K562 (cell line): ENCODE results near the gene ZNF502. TPM values are rescaled to one million over a fixed set of nuclear protein-coding genes. Genes with fewer than 3 reads are reported as not detected.
A peak's percentile ranks its signal among the peaks of the same experiment; 100 is the strongest.

Source experiments
- ATAC-seq: fragments of 200-7000 bp; cut with Tn5 transposase; 3 replicates; pipeline ENCODE4 v1.9.1; 2020; ENCODE audit warnings: moderate library complexity
- BruUV-seq: library from RNA; stranded (reverse); fragments of 400-500 nt; replicated peaks from 2 replicates; lab custom pipeline; 2021; lab: Mats Ljungman, UMichigan
- CTCF ChIA-PET: fragments of 300-600 bp; formaldehyde crosslinking; extraction: SDS; loops from one replicate; lab custom pipeline; 2021; ENCODE audit warnings: low intra/inter-chr PET ratio; lab: Yijun Ruan, JAX
- POLR2A ChIA-PET: fragments of 300-600, 350-650 bp; sonication (Branson Sonifier 250); formaldehyde crosslinking; extraction: SDS; loops from one replicate; lab custom pipeline; 2021; ENCODE audit warnings: antibody characterized with exemption, inconsistent platforms; lab: Yijun Ruan, JAX
- DNase-seq, 4 experiments: peaks; one replicate each; pipeline versions ENCODE4 v3.0.0 to v3.0.0-alpha.2; 2011 to 2018; ENCODE audit warnings: low spot score in 3 of 4, mixed read lengths in 3 of 4; ENCODE audit errors: extremely low read depth in 1 of 4
- FAIRE-seq: peaks from 2 replicates; lab custom pipeline; 2011; peaks lifted over from hg19 to GRCh38; lab: Jason Lieb, UNC
- H2AFZ ChIP-seq: 2 replicates; pipeline ENCODE4 v1.6.0; 2011; ENCODE audit warnings: low read depth, low read length, control low read depth, inconsistent platforms
- H3K27ac ChIP-seq: fragments of 200-600 bp; 3 replicates; pipeline ENCODE4 v1.8.0; 2011; ENCODE audit warnings: low read depth, mild to moderate bottlenecking, control low read depth, inconsistent platforms, low read length, moderate library complexity, mixed read lengths; ENCODE audit errors: extremely low read depth
- H3K27me3 ChIP-seq, 2 experiments: fragments of 300-600 bp in 1 of 2; 2 replicates in 1 of 2; 3 replicates in 1 of 2; pipeline versions ENCODE4 v1.6.0 to v1.8.0; 2011; ENCODE audit warnings: inconsistent platforms in 2 of 2, low read length in 2 of 2, mild to moderate bottlenecking in 1 of 2, mixed read lengths in 1 of 2, moderate library complexity in 1 of 2; ENCODE audit not compliant: control insufficient read depth in 2 of 2, insufficient read depth in 2 of 2
- H3K36me3 ChIP-seq: fragments of 300-600 bp; 3 replicates; pipeline ENCODE4 v1.8.0; 2011; ENCODE audit warnings: mild to moderate bottlenecking, low read length, inconsistent platforms; ENCODE audit not compliant: control insufficient read depth, insufficient read depth
- H3K4me1 ChIP-seq, 2 experiments: fragments of 200-600 bp in 1 of 2; replicated peaks in 1 of 2; 2 replicates in 1 of 2; 3 replicates in 1 of 2; pipeline versions ENCODE4 v1.5.1 to v1.8.0; 2011; ENCODE audit warnings: inconsistent platforms in 2 of 2, low read length in 2 of 2, mild to moderate bottlenecking in 1 of 2, mixed read lengths in 1 of 2, moderate library complexity in 1 of 2; ENCODE audit not compliant: control insufficient read depth in 2 of 2, insufficient read depth in 2 of 2
- H3K4me2 ChIP-seq: 2 replicates; pipeline ENCODE4 v1.6.1; 2011; ENCODE audit warnings: low read length, control low read depth, inconsistent platforms, mixed read lengths; ENCODE audit not compliant: insufficient read depth
- H3K4me3 ChIP-seq: fragments of 200-600 bp; sonication (generic), shearing (Covaris generic); 2 replicates; pipeline ENCODE4 v1.5.1; 2016; ENCODE audit warnings: control low read depth, inconsistent platforms
- H3K79me2 ChIP-seq: fragments of 200-600 bp; 3 replicates; pipeline ENCODE4 v1.8.0; 2011; ENCODE audit warnings: low read length, inconsistent platforms; ENCODE audit not compliant: control insufficient read depth, insufficient read depth
- H3K9ac ChIP-seq, 2 experiments: 2 replicates each; pipeline versions ENCODE4 v1.6.0 to v1.6.1; 2011; ENCODE audit warnings: low read depth in 2 of 2, low read length in 2 of 2, control low read depth in 1 of 2, inconsistent platforms in 1 of 2, mild to moderate bottlenecking in 1 of 2, mixed read lengths in 1 of 2; ENCODE audit not compliant: insufficient read depth in 1 of 2
- H3K9me1 ChIP-seq: one replicate; pipeline ENCODE4 v1.6.0; 2011; ENCODE audit warnings: inconsistent platforms, mild to moderate bottlenecking, low read length, moderate library complexity; ENCODE audit not compliant: control insufficient read depth, insufficient read depth
- H3K9me3 ChIP-seq: replicated peaks from 2 replicates; pipeline ENCODE4 v1.5.1; 2011; ENCODE audit warnings: low read depth, low read length, inconsistent platforms; ENCODE audit not compliant: control insufficient read depth, insufficient read depth
- H4K20me1 ChIP-seq: replicated peaks from 2 replicates; pipeline ENCODE4 v1.6.1; 2011; ENCODE audit warnings: low read length, inconsistent platforms, mixed read lengths; ENCODE audit not compliant: control insufficient read depth, insufficient read depth
- C11orf30 ChIP-seq: fragments of 450-650 bp; IDR thresholded peaks from 2 replicates; pipeline ENCODE4 v1.6.1; 2016; ENCODE audit warnings: low read depth, mild to moderate bottlenecking
- CC2D1A ChIP-seq: fragments of 450-650 bp; IDR thresholded peaks from 2 replicates; pipeline ENCODE4 v1.6.1; 2017; ENCODE audit warnings: mild to moderate bottlenecking
- DPF2 ChIP-seq: fragments of 450-650 bp; IDR thresholded peaks from 2 replicates; pipeline ENCODE4 v1.6.1; 2016
- KAT2B ChIP-seq: IDR thresholded peaks from one replicate; pipeline ENCODE4 v1.6.1; 2012; ENCODE audit warnings: low read depth, mild to moderate bottlenecking, control low read depth, inconsistent platforms, low read length, moderate library complexity
- KDM1A ChIP-seq, 2 experiments: fragments of 450-650 bp; IDR thresholded peaks; 2 replicates each; pipeline ENCODE4 v1.6.1; 2016; ENCODE audit warnings: mild to moderate bottlenecking in 2 of 2
- MAFG ChIP-seq: fragments of 450-650 bp; conservative IDR thresholded peaks from 2 replicates; pipeline ENCODE4 v1.6.1; 2016; ENCODE audit warnings: missing genetic modification characterization, missing compliant biosample characterization
- MLLT1 ChIP-seq, 2 experiments: fragments of 450-650 bp; IDR thresholded peaks; 2 replicates each; pipeline ENCODE4 v1.6.1; 2016
- NONO ChIP-seq, 2 experiments: fragments of 200-400 bp in 1 of 2; fragments of 450-650 bp in 1 of 2; formaldehyde crosslinking in 1 of 2; IDR thresholded peaks; 2 replicates each; pipeline ENCODE4 v1.6.1; 2017; ENCODE audit warnings: low read depth in 2 of 2, mild to moderate bottlenecking in 2 of 2, moderate library complexity in 2 of 2, low read length in 1 of 2
- NR2C2 ChIP-seq, 2 experiments: fragments of 200-800 bp in 1 of 2; sonication (Bioruptor generic) in 1 of 2; sonication (generic) in 1 of 2; formaldehyde crosslinking in 1 of 2; IDR thresholded peaks; 2 replicates each; pipeline versions ENCODE4 v1.6.1 to v1.8.0; 2016 to 2022; ENCODE audit warnings: mild to moderate bottlenecking in 1 of 2, missing compliant biosample characterization in 1 of 2, missing genetic modification characterization in 1 of 2, missing genetic modification reagents in 1 of 2
- RBM25 ChIP-seq: fragments of 200-400 bp; formaldehyde crosslinking; IDR thresholded peaks from 2 replicates; pipeline ENCODE4 v1.6.1; 2018; ENCODE audit warnings: low read length, low read depth, moderate library complexity; ENCODE audit not compliant: severe bottlenecking
- RBM34 ChIP-seq: fragments of 200-400 bp; formaldehyde crosslinking; IDR thresholded peaks from 2 replicates; pipeline ENCODE4 v1.6.1; 2018; ENCODE audit warnings: low read length, borderline replicate concordance; ENCODE audit not compliant: insufficient read depth
- SMAD1 ChIP-seq: fragments of 150-350 bp; IDR thresholded peaks from 2 replicates; pipeline ENCODE4 v1.6.1; 2014; ENCODE audit warnings: low read length, low read depth; ENCODE audit not compliant: partially characterized antibody
- SRF ChIP-seq, 2 experiments: fragments of 250-450, 450-650 bp in 1 of 2; sonication (Bioruptor Pico) in 1 of 2; sonication (generic) in 1 of 2; formaldehyde crosslinking; IDR thresholded peaks; 2 replicates each; pipeline versions ENCODE4 v1.5.0 to v1.5.1; 2020 to 2022; ENCODE audit warnings: mild to moderate bottlenecking in 1 of 2, missing genetic modification reagents in 1 of 2
- YBX1 ChIP-seq: fragments of 450-650 bp; IDR thresholded peaks from 2 replicates; pipeline ENCODE4 v1.7.1; 2016; ENCODE audit warnings: mild to moderate bottlenecking
- ZNF280B ChIP-seq: fragments of 250-450 bp; sonication (Bioruptor Pico); IDR thresholded peaks from 2 replicates; pipeline ENCODE4 v1.5.1; 2021; ENCODE audit warnings: mild to moderate bottlenecking
- WGBS: fragments of 100-300 bp; shearing (Covaris generic); methylation state at CpG from one replicate; pipeline ENCODE4 v1.1.6; 2016; ENCODE audit warnings: low coverage, mixed read lengths; ENCODE audit not compliant: insufficient coverage; ENCODE audit errors: missing lambda C conversion rate; 5-methylcytosine and 5-hydroxymethylcytosine counted together
- in situ Hi-C: fragments of 300-500 bp; cut with MboI; formaldehyde crosslinking; loops from 4 replicates; pipeline ENCODE4 v1.15.0; 2018; ENCODE audit warnings: inconsistent platforms, mixed read lengths
- intact Hi-C: fragments of 100-400 bp; cut with micrococcal nuclease; formaldehyde crosslinking; loops from 2 replicates; pipeline ENCODE4 v1.14.2; 2022
- polyA plus RNA-seq, 8 experiments: library from polyadenylated mRNA; depleted of rRNA in 4 of 8; stranded (reverse) in 5 of 8; unstranded in 3 of 8; fragments of >200 nt; fragmentation: Nextera tagmentation in 2 of 8; fragmentation: Illumina TruSeq in 1 of 8; extraction: Ambion mirVana in 2 of 8; extraction: Trizol in 1 of 8; gene quantifications; 2 replicates each; pipeline versions ENCODE4 v1.2.1 to v1.2.3, GENCODE V29; 2011 to 2014; ENCODE audit warnings: inconsistent platforms in 1 of 8, missing spikeins in 1 of 8
- total RNA-seq, 7 experiments: library from RNA; depleted of rRNA in 6 of 7; stranded (reverse); fragments of >200 nt in 6 of 7; fragmentation: Illumina TruSeq in 2 of 7; extraction: Trizol in 2 of 7; gene quantifications; 2 replicates each; pipeline versions ENCODE4 v1.2.1 to v1.2.3, GENCODE V29; 2011 to 2021; ENCODE audit warnings: low replicate concordance in 1 of 7
- TF ChIP-seq, protein P1 (sequence below): fragments of 250-450 bp; sonication (Bioruptor Pico); IDR thresholded peaks from 2 replicates; pipeline ENCODE4 v1.5.0; 2021; ENCODE audit warnings: mild to moderate bottlenecking, borderline replicate concordance

The ZNF502 gene
- total and polyA plus RNA-seq, 9 of the 15 experiments (the other 6 are each of a cell fraction or from before 2014, with no cell fraction given), result 0.38 to 0.98 (median 0.67) TPM

- 0 out of 4 replicates have a peak, but pooled peaks of 1 of the 2 experiments have one; percentile 7 for TF ChIP-seq KDM1A (IDR thresholded peaks at IDR 0.05)
- TF ChIP-seq RBM25, result peak; percentile 81
- no peak for TF ChIP-seq SRF (CRISPR knock-in tag; IDR thresholded peaks at IDR 0.05)
- TF ChIP-seq CC2D1A, result no peak
- TF ChIP-seq SMAD1, result no peak
- TF ChIP-seq DPF2, result no peak
- TF ChIP-seq YBX1, result no peak
- TF ChIP-seq RBM34, result no peak
- no peak for TF ChIP-seq MLLT1 (IDR thresholded peaks at IDR 0.05)
Measured at GRCh38 chr3:44764248-44764647, 51.8 kb downstream of the ZNF502 start (continued).

DNA sequence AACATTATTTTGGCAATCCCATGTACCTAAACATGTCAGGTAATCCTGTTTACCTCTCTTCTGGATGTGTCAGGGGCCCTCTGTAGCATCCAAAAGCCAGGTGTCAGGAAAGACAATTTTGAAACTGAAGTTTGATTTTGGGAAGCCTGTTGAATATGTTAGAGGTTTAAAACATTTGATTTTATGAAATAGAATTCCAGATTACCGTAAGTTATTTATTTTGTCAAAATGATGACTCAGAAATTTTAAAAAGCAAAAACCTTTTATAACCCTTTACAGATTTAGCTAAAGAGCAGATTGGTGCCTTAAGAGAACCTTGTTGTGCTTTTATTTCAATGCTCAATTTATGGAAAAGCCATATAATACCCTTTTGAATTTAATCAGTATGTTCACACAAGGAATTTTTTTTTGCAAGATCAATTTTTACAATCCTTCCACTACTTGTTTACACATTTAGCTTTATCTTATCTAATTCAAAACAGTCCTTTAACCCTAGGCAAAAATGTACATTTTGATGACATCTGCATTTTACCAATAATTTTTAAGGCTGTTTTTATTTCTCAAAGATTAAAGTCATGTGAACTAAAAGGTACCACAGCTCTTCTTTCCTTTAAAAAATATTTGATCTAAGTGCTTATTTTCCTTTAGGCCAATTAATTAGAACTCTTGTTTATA lies 59.1 kb downstream of the ZNF502 start:
- H3K27ac ChIP-seq, result no peak overlapping the region
- BruUV-seq, result no TSS peak
- H3K4me3 ChIP-seq, result no peak overlapping the region
- no peaks in the 10 kb centered on the region for H3K27me3 ChIP-seq
- no peak for DNase-seq
- 94% methylated on average over 1 of the region's 1 CpG for WGBS
- in situ Hi-C loops, result no loop called here
- ChIA-PET POLR2A (interaction anchor here (0.7 kb wide), 1 partner anchor 10 kb away, joined by 3 read pairs; the partner anchor contains the start of genes KIAA1143 and KIF15), CTCF (no interaction called here)
- ATAC-seq, result no peak
- H3K9me3 ChIP-seq, result peaks cover 22% of the 10 kb centered on the region
- no peak overlapping the region for H3K9ac ChIP-seq
- H3K9me1 ChIP-seq, result no peaks in the 10 kb centered on the region
- H4K20me1 ChIP-seq, result no peaks in the 10 kb centered on the region
- no peaks in the 10 kb centered on the region for H3K4me1 ChIP-seq
- H3K79me2 ChIP-seq, result peaks cover 49% of the 10 kb centered on the region
- H3K36me3 ChIP-seq, result peaks cover 46% of the 10 kb centered on the region
- no peak for FAIRE-seq
- no peak overlapping the region for H2AFZ ChIP-seq
- H3K4me2 ChIP-seq, result no peak overlapping the region
- intact Hi-C loops, result no loop called here
- TF ChIP-seq NONO (IDR thresholded peaks at IDR 0.05; ENCODE audit: low read depth in 2 of 2, low read length in 1 of 2), result no peak
- peak; percentile 62 for TF ChIP-seq C11orf30
- TF ChIP-seq, protein P1, sequence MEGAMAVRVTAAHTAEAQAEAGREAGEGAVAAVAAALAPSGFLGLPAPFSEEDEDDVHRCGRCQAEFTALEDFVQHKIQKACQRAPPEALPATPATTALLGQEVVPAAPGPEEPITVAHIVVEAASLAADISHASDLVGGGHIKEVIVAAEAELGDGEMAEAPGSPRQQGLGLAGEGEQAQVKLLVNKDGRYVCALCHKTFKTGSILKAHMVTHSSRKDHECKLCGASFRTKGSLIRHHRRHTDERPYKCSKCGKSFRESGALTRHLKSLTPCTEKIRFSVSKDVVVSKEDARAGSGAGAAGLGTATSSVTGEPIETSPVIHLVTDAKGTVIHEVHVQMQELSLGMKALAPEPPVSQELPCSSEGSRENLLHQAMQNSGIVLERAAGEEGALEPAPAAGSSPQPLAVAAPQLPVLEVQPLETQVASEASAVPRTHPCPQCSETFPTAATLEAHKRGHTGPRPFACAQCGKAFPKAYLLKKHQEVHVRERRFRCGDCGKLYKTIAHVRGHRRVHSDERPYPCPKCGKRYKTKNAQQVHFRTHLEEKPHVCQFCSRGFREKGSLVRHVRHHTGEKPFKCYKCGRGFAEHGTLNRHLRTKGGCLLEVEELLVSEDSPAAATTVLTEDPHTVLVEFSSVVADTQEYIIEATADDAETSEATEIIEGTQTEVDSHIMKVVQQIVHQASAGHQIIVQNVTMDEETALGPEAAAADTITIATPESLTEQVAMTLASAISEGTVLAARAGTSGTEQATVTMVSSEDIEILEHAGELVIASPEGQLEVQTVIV, result no peak
- TF ChIP-seq ZNF280B (CRISPR knock-in tag), result 0 out of 2 replicates have a peak, but pooled peaks have one; percentile 69
- TF ChIP-seq MAFG (tag), result peak; percentile 31; the same call in 1 of the 2 replicates
- TF ChIP-seq NR2C2 (CRISPR knock-in tag; IDR thresholded peaks at IDR 0.05), result no peak
- TF ChIP-seq NR2C2 (tag; IDR thresholded peaks at IDR 0.05), result no peak
- no peak for TF ChIP-seq KAT2B
